Keratinocyte (primary cell): Measurements from ENCODE around the gene CHST1. TPM values are rescaled to one million over a fixed set of nuclear protein-coding genes. Genes with fewer than 3 reads are reported as not detected.

Source experiments
- DNase-seq: peaks from one replicate; pipeline ENCODE4 v3.0.0-alpha.2; 2011; ENCODE audit warnings: low read depth, missing footprints, low spot score
- FAIRE-seq: peaks from 2 replicates; lab custom pipeline; 2011; peaks lifted over from hg19 to GRCh38; lab: Jason Lieb, UNC
- H2AFZ ChIP-seq: 2 replicates; pipeline ENCODE4 v1.6.0; 2012; ENCODE audit warnings: low read length, control low read depth, inconsistent platforms; ENCODE audit not compliant: control insufficient read depth
- H3K27ac ChIP-seq: 2 replicates; pipeline ENCODE4 v1.5.1; 2011; ENCODE audit warnings: low read length; ENCODE audit not compliant: control insufficient read depth, insufficient read depth
- H3K27me3 ChIP-seq: 3 replicates; pipeline ENCODE4 v1.6.0; 2011; ENCODE audit warnings: low read length; ENCODE audit not compliant: control insufficient read depth, insufficient read depth; ENCODE audit errors: extremely low read depth
- H3K36me3 ChIP-seq, 2 experiments: 2 replicates in 1 of 2; 3 replicates in 1 of 2; pipeline ENCODE4 v1.5.1; 2011; ENCODE audit warnings: low read length in 2 of 2, mild to moderate bottlenecking in 1 of 2; ENCODE audit not compliant: control insufficient read depth in 2 of 2, insufficient read depth in 2 of 2; ENCODE audit errors: extremely low read depth in 1 of 2
- H3K4me1 ChIP-seq: 3 replicates; pipeline ENCODE4 v1.5.1; 2011; ENCODE audit warnings: low read length; ENCODE audit not compliant: control insufficient read depth, insufficient read depth; ENCODE audit errors: extremely low read depth
- H3K4me2 ChIP-seq: 3 replicates; pipeline ENCODE4 v1.6.0; 2011; ENCODE audit warnings: low read depth, low read length; ENCODE audit not compliant: control insufficient read depth, insufficient read depth; ENCODE audit errors: extremely low read depth
- H3K4me3 ChIP-seq, 3 experiments: fragments of 200-600 bp in 1 of 3; sonication (generic) in 1 of 3; 2 replicates in 2 of 3; 3 replicates in 1 of 3; pipeline ENCODE4 v1.5.1; 2011 to 2016; ENCODE audit warnings: low read length in 3 of 3, mild to moderate bottlenecking in 3 of 3, control low read depth in 2 of 3, inconsistent platforms in 1 of 3, low read depth in 1 of 3, mixed read lengths in 1 of 3, mixed run types in 1 of 3, moderate library complexity in 1 of 3; ENCODE audit not compliant: control insufficient read depth in 2 of 3, insufficient read depth in 2 of 3; ENCODE audit errors: extremely low read depth in 1 of 3
- H3K79me2 ChIP-seq: 2 replicates; pipeline ENCODE4 v1.6.0; 2012; ENCODE audit warnings: low read length; ENCODE audit not compliant: control insufficient read depth, insufficient read depth
- H3K9ac ChIP-seq: 3 replicates; pipeline ENCODE4 v1.6.0; 2011; ENCODE audit warnings: low read length; ENCODE audit not compliant: control insufficient read depth, insufficient read depth; ENCODE audit errors: extremely low read depth
- H3K9me1 ChIP-seq: 3 replicates; pipeline ENCODE4 v1.6.0; 2011; ENCODE audit warnings: low read length; ENCODE audit not compliant: control insufficient read depth, insufficient read depth; ENCODE audit errors: extremely low read depth
- H3K9me3 ChIP-seq: 2 replicates; pipeline ENCODE4 v1.5.1; 2012; ENCODE audit warnings: low read depth, low read length; ENCODE audit not compliant: control insufficient read depth
- H4K20me1 ChIP-seq: 3 replicates; pipeline ENCODE4 v1.6.0; 2011; ENCODE audit warnings: low read length; ENCODE audit not compliant: control insufficient read depth, insufficient read depth; ENCODE audit errors: extremely low read depth
- EZH2 ChIP-seq: IDR thresholded peaks from one replicate; pipeline ENCODE4 v1.6.1; 2012; ENCODE audit warnings: inconsistent platforms, mild to moderate bottlenecking, low read length, moderate library complexity
- dilution Hi-C: fragments of 300-500 bp; cut with MboI; formaldehyde crosslinking; loops from one replicate; pipeline ENCODE4 v1.7.0; 2020; ENCODE audit warnings: low sequenced_read_pairs; ENCODE audit not compliant: extremely low pct_ligation_motif_present
- polyA plus RNA-seq, 5 experiments: library from polyadenylated mRNA; depleted of rRNA in 3 of 5; stranded (reverse) in 3 of 5; stranded (forward) in 1 of 5; unstranded in 1 of 5; fragments of >200 nt; gene quantifications; 1 replicate in 1 of 5; 2 replicates in 3 of 5; 3 replicates in 1 of 5; pipeline versions ENCODE4 v1.2.1 to v1.2.3, GENCODE V29; 2011 to 2012; ENCODE audit warnings: missing spikeins in 2 of 5, low read depth in 1 of 5, low replicate concordance in 1 of 5
- TF ChIP-seq, protein P1 (sequence below), 3 experiments: IDR thresholded peaks in 1 of 3; conservative IDR thresholded peaks in 1 of 3; optimal IDR thresholded peaks in 1 of 3; 2 replicates in 2 of 3; 3 replicates in 1 of 3; pipeline versions ENCODE3 to v1.5.1; 2011; ENCODE audit warnings: low read length in 3 of 3, mild to moderate bottlenecking in 3 of 3, moderate library complexity in 2 of 3, control low read depth in 1 of 3, inconsistent platforms in 1 of 3; ENCODE audit not compliant: insufficient read depth in 2 of 3; ENCODE audit errors: extremely low read depth in 1 of 3

The CHST1 gene
- polyA plus RNA-seq, 1 donor (not counting 4 experiments of a cell fraction or from before 2014, with no cell fraction given), result not detected

DNA sequence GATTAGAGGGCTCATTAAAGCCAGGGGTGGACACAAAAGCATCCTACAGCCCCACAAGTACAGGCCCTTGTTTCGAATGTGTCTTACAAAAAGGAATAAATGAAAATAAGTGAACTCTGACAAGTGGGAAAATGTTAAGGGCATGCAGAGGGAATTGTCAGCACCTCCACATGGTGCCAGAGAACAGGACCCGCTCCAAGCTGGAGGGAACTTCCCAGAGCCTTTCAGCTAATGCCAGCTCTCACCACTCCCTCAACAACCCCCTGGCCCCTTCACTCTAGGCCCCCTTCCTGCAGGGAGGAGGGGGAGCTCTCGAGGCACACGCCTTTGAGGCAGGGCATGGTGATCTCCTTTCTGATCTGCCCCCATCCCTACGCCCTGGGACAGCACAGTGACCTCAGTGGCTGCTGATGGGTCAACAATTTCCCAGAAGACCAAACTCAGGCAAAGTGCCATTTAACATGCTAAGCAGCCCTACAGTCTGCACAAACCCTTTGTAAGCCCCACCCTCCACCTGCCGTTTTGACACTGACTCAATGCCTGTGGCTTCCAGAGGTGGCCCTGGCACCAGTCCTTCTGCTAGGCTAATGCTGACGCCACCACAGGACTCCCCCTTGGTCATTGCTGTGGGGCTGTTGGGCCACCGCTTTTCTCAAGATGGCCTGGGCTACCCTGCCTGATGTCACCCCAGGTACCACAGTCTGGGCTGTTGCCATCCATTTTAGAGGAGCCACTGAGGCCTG lies 12.5 kb upstream of the CHST1 start:
- H3K27ac ChIP-seq, result no peak overlapping the region
- DNase-seq, result no peak
- H3K4me2 ChIP-seq, result no peak overlapping the region
- TF ChIP-seq EZH2, result no peak
- TF ChIP-seq, protein P1, sequence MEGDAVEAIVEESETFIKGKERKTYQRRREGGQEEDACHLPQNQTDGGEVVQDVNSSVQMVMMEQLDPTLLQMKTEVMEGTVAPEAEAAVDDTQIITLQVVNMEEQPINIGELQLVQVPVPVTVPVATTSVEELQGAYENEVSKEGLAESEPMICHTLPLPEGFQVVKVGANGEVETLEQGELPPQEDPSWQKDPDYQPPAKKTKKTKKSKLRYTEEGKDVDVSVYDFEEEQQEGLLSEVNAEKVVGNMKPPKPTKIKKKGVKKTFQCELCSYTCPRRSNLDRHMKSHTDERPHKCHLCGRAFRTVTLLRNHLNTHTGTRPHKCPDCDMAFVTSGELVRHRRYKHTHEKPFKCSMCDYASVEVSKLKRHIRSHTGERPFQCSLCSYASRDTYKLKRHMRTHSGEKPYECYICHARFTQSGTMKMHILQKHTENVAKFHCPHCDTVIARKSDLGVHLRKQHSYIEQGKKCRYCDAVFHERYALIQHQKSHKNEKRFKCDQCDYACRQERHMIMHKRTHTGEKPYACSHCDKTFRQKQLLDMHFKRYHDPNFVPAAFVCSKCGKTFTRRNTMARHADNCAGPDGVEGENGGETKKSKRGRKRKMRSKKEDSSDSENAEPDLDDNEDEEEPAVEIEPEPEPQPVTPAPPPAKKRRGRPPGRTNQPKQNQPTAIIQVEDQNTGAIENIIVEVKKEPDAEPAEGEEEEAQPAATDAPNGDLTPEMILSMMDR (optimal IDR thresholded peaks at IDR 0.05 in 1 of 3, IDR thresholded peaks at IDR 0.05 in 1 of 3, conservative IDR thresholded peaks at IDR 0.05 in 1 of 3; ENCODE audit: extremely low read depth in 1 of 3, insufficient read depth in 2 of 3, low read length in 3 of 3), result no peak
- no peak overlapping the region for H2AFZ ChIP-seq
- no peaks in the 10 kb centered on the region for H3K79me2 ChIP-seq
- H3K4me1 ChIP-seq, result no peaks in the 10 kb centered on the region
- no peaks in the 10 kb centered on the region for H3K36me3 ChIP-seq
- no peak overlapping the region for H3K4me3 ChIP-seq
- dilution Hi-C loops, result no loop called here
- no peaks in the 10 kb centered on the region for H3K27me3 ChIP-seq
- H3K9me1 ChIP-seq, result no peaks in the 10 kb centered on the region
- no peak for FAIRE-seq
- no peaks in the 10 kb centered on the region for H3K9me3 ChIP-seq
- no peaks in the 10 kb centered on the region for H4K20me1 ChIP-seq
- H3K9ac ChIP-seq, result no peak overlapping the region

GRCh38 chr11:45676522-45677095 lies 11.2 kb upstream of the CHST1 start:
- no peaks in the 10 kb centered on the region for H3K9me1 ChIP-seq
- TF ChIP-seq, protein P1 (optimal IDR thresholded peaks at IDR 0.05 in 1 of 3, IDR thresholded peaks at IDR 0.05 in 1 of 3, conservative IDR thresholded peaks at IDR 0.05 in 1 of 3; ENCODE audit: extremely low read depth in 1 of 3, insufficient read depth in 2 of 3, low read length in 3 of 3), result no peak
- peaks cover under 1% of the 10 kb centered on the region for H3K27me3 ChIP-seq
- H3K4me2 ChIP-seq, result no peak overlapping the region
- DNase-seq (no peak), FAIRE-seq (no peak)
- H3K4me1 ChIP-seq, result no peaks in the 10 kb centered on the region
- no peaks in the 10 kb centered on the region for H3K36me3 ChIP-seq
- no peaks in the 10 kb centered on the region for H4K20me1 ChIP-seq
- H3K4me3 ChIP-seq, result no peak overlapping the region
- no peak overlapping the region for H2AFZ ChIP-seq
- no peak overlapping the region for H3K27ac ChIP-seq
- H3K9ac ChIP-seq, result no peak overlapping the region
- dilution Hi-C loops, result no loop called here
- no peaks in the 10 kb centered on the region for H3K9me3 ChIP-seq
- no peaks in the 10 kb centered on the region for H3K79me2 ChIP-seq
